ENCODE data around the gene SCAMP4.

The SCAMP4 gene

GRCh38 chr19:1953037-1953436 is 47.8 kb downstream of the SCAMP4 start:
- Histone ChIP-seq H2AFZ (ENCODE audit: low read depth, low read length, severe bottlenecking) (no peak overlapping the region), H3K9me3 (ENCODE audit: insufficient read depth, low read length) (no peaks in the 10 kb centered on the region), H3K4me2 (ENCODE audit: low read depth, low read length, poor library complexity, severe bottlenecking) (no peak overlapping the region), H3K27ac (ENCODE audit: low read depth, low read length) (no peak overlapping the region), H3K27me3 (ENCODE audit: low read length) (no peaks in the 10 kb centered on the region), H3K9me2 (replicated peaks; ENCODE audit: insufficient read depth, low read length) (no peaks in the 10 kb centered on the region), H3K9ac (ENCODE audit: low read length) (no peak overlapping the region), H3K36me3 (ENCODE audit: low read length) (no peaks in the 10 kb centered on the region), H3K4me3 (ENCODE audit: insufficient read depth, low read length, poor library complexity, severe bottlenecking) (no peak overlapping the region), H3K79me2 (ENCODE audit: insufficient read depth, low read length) (peaks cover 52% of the 10 kb centered on the region), H4K20me1 (ENCODE audit: low read depth, low read length) (no peaks in the 10 kb centered on the region), H3F3A (ENCODE audit: insufficient read depth) (no peaks in the 10 kb centered on the region)
- no peak for TF ChIP-seq EZH2phosphoT487 (conservative IDR thresholded peaks at IDR 0.05; ENCODE audit: low read length)

- Histone ChIP-seq H3K27ac (ENCODE audit: low read depth, low read length) (no peak overlapping the region), H3K9me3 (ENCODE audit: insufficient read depth, low read length) (no peaks in the 10 kb centered on the region), H3F3A (ENCODE audit: insufficient read depth) (no peaks in the 10 kb centered on the region), H3K79me2 (ENCODE audit: insufficient read depth, low read length) (peaks cover 49% of the 10 kb centered on the region), H3K9me2 (replicated peaks; ENCODE audit: insufficient read depth, low read length) (no peaks in the 10 kb centered on the region), H3K27me3 (ENCODE audit: low read length) (no peaks in the 10 kb centered on the region), H2AFZ (ENCODE audit: low read depth, low read length, severe bottlenecking) (no peak overlapping the region), H3K4me2 (ENCODE audit: low read depth, low read length, poor library complexity, severe bottlenecking) (no peak overlapping the region), H3K9ac (ENCODE audit: low read length) (no peak overlapping the region), H4K20me1 (ENCODE audit: low read depth, low read length) (no peaks in the 10 kb centered on the region), H3K4me3 (ENCODE audit: insufficient read depth, low read length, poor library complexity, severe bottlenecking) (no peak overlapping the region), H3K36me3 (ENCODE audit: low read length) (no peaks in the 10 kb centered on the region)
- TF ChIP-seq EZH2phosphoT487 (conservative IDR thresholded peaks at IDR 0.05; ENCODE audit: low read length) (no peak), CTCF (IDR thresholded peaks at IDR 0.05; ENCODE audit: insufficient read depth, low read length, poor library complexity, severe bottlenecking) (no peak)
These were observed 48.4 kb downstream of the SCAMP4 start for GRCh38 chr19:1953441-1954094.

- H3K27me3 ChIP-seq (ENCODE audit: low read length): no peaks in the 10 kb centered on the region
- peaks cover 39% of the 10 kb centered on the region for H3K79me2 ChIP-seq (ENCODE audit: insufficient read depth, low read length)
- H3K9me2 ChIP-seq (replicated peaks; ENCODE audit: insufficient read depth, low read length): no peaks in the 10 kb centered on the region
- no peak overlapping the region for H3K9ac ChIP-seq (ENCODE audit: low read length)
- no peak overlapping the region for H3K27ac ChIP-seq (ENCODE audit: low read depth, low read length)
- H3K4me2 ChIP-seq (ENCODE audit: low read depth, low read length, poor library complexity, severe bottlenecking): no peak overlapping the region
- TF ChIP-seq EZH2phosphoT487 (conservative IDR thresholded peaks at IDR 0.05; ENCODE audit: low read length) (no peak), CTCF (IDR thresholded peaks at IDR 0.05; ENCODE audit: insufficient read depth, low read length, poor library complexity, severe bottlenecking) (no peak)
- H3K4me3 ChIP-seq (ENCODE audit: insufficient read depth, low read length, poor library complexity, severe bottlenecking): no peak overlapping the region
- H3K9me3 ChIP-seq (ENCODE audit: insufficient read depth, low read length): no peaks in the 10 kb centered on the region
- H3K36me3 ChIP-seq (ENCODE audit: low read length): no peaks in the 10 kb centered on the region
- no peak overlapping the region for H2AFZ ChIP-seq (ENCODE audit: low read depth, low read length, severe bottlenecking)
- H3F3A ChIP-seq (ENCODE audit: insufficient read depth): no peaks in the 10 kb centered on the region
- H4K20me1 ChIP-seq (ENCODE audit: low read depth, low read length): no peaks in the 10 kb centered on the region
These were observed 49.3 kb downstream of the SCAMP4 start for GRCh38 chr19:1954532-1954933.

All from SU-DHL-6 (cell line).